Ramos (cell line): ENCODE data around the gene PCDH17.

Experiments
- in situ Hi-C: fragments of 300-500 bp; cut with MboI; formaldehyde crosslinking; loops from one replicate; pipeline ENCODE4 v1.14.3; 2022; ENCODE audit warnings: low sequenced_read_pairs; ENCODE audit not compliant: unreplicated experiment

Gene PCDH17, protein sequence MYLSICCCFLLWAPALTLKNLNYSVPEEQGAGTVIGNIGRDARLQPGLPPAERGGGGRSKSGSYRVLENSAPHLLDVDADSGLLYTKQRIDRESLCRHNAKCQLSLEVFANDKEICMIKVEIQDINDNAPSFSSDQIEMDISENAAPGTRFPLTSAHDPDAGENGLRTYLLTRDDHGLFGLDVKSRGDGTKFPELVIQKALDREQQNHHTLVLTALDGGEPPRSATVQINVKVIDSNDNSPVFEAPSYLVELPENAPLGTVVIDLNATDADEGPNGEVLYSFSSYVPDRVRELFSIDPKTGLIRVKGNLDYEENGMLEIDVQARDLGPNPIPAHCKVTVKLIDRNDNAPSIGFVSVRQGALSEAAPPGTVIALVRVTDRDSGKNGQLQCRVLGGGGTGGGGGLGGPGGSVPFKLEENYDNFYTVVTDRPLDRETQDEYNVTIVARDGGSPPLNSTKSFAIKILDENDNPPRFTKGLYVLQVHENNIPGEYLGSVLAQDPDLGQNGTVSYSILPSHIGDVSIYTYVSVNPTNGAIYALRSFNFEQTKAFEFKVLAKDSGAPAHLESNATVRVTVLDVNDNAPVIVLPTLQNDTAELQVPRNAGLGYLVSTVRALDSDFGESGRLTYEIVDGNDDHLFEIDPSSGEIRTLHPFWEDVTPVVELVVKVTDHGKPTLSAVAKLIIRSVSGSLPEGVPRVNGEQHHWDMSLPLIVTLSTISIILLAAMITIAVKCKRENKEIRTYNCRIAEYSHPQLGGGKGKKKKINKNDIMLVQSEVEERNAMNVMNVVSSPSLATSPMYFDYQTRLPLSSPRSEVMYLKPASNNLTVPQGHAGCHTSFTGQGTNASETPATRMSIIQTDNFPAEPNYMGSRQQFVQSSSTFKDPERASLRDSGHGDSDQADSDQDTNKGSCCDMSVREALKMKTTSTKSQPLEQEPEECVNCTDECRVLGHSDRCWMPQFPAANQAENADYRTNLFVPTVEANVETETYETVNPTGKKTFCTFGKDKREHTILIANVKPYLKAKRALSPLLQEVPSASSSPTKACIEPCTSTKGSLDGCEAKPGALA (N-terminal part only)

DNA sequence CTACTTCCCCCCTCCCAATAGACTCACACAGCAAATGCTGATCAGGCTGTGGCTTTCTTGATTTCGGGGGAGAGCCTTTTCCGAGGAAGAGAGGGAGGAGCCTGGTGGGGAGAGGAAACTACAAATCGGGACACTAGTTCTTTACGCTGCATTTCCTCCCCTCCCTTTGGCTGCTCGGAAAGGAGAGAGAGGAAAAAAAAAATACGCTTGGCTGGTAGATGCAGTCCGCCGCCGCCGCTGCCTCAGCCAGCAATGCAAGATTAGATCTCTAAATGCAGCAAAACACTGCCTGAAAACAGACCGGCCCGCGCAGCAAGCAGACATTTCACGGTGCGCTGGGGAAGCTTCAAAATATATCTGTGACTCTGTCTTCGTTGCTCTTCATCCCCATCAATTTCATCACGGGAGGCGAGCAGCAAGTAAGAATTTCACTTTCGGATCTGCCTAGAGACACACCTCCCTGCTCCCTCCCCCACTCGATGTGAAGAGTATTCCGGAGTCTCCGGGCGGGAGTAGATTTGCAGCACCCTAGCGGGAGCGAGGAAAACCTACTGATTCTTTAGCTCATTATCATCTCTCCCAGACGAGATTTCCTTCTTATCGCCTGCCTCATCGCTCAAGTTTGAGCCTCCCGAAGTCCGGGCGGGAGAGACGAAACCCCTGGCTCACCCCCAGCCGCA is at the start of gene PCDH17:
Gene PCDH17, plus strand, starts transcription at position 149 of the 680 bp plus-strand sequence. CDS start 803 bp downstream, outside the sequence.
- in situ Hi-C loops = loop anchor here (25.0 kb wide), 1 partner anchor 1681 kb away; no protein-coding TSS in a partner anchor

DNA sequence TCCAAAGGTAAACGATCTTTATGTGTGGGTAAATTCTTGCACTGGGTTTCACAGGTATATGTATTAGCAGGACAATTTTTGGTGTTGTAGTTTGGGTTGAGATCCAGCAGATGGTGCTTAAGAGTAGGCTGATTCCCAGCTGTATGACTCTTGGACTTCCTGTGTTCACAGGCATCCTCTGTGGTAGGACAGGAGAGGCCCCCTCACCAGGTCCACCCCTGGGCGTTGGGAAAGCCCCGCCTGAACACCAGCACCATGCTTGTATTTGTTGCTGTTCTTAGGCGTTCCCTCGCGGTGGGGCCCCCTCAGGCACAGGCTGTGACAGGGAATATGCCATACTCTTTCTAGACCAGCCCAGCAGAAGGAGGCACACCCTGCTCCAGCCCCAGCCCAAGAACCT is 49.5 kb upstream of the PCDH17 start:
- in situ Hi-C loops = no loop called here

DNA sequence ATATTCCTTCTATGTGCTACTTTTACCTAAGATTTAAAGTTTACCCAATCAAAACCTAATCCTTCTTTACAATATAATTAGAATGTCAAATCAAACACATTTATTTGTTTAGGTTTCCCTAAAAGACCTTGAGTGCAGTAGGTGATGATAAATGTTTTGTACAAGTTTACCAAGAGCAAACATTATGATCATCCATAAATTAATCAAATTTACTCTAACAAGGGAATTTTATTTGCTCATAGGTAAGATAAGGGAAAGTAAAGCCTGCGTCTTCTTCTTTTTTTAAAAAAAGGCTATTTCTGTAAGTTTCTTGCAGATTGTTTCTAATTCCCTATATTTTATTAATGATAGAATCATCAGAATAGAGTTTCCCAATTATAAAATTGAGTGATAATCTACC is 48.0 kb upstream of the PCDH17 start:
- in situ Hi-C loops = no loop called here

DNA sequence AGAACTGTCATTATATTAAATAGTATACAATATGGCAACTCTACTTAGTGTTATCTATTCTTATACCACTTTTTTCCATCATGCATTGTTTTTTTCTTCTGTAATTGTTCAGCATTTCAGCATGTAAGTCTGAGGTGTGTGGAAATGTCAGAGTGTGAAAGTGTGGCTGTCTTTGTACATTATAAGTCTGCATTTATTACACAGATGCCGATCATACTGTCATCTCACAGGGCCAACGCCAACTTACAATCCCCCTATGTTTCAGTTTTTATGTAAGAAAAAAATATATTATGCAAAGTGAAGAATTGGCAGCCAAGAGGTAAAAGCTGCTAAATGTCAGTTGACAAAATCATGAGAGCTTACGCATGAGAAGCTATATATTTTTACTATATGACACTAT is 42.9 kb upstream of the PCDH17 start:
- in situ Hi-C loops = no loop called here

DNA sequence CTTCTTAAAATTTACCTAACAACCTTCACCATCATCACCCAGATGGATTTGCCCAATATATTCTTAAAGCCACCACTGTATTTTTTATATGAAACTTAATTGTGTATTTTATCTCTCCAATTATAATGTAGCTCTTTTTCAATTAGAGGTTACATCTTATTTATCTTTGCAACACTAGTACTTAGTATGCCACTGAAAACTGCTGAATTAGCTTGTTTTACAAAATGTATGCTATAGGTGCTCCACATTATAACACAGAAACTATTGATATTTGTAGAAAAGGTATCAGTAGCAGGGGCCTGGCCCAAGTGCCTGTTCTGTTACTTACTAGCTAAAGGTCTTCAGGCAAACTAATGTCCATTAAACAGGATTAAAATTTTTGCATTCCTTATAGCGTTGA is 35.8 kb upstream of the PCDH17 start:
- in situ Hi-C loops = no loop called here

DNA sequence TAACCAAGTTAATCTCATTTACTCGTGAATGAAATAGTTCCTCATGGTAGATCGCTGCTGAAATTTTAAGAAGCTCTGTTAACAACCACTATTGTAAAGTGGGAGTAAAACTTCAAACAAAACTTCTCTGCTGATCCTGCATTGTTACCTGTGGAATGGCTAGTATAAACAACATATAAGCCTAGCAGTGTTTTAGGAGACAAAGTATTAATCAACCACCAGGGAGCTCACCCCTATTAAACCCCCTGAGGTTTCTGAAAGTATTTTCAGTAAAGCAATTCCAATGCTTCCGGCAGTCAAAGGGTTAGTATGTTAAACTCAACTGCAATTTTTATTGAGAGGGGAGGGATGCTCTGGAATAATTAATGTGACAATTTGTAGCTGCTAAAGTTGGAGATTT is 30.0 kb upstream of the PCDH17 start:
- in situ Hi-C loops = no loop called here

DNA sequence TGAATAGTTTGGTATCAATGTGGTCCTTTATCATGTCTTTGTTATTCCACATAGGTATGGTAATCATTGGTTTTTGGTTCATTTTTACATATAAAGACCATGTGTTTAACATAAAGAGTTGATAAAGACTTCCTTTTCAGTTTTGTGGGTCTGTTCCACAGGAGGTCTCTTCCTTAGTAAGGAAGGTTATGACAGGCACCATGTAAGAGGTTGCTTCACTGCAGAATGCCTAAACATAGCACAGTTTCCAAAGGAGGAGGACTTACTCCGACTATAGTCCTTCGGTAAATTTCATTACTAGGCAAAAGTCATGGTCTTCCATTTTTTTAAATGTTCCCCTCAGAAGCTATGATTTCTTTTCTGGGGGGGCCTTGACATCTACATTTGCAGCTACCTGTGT is 27.1 kb upstream of the PCDH17 start:
- in situ Hi-C loops = no loop called here

DNA sequence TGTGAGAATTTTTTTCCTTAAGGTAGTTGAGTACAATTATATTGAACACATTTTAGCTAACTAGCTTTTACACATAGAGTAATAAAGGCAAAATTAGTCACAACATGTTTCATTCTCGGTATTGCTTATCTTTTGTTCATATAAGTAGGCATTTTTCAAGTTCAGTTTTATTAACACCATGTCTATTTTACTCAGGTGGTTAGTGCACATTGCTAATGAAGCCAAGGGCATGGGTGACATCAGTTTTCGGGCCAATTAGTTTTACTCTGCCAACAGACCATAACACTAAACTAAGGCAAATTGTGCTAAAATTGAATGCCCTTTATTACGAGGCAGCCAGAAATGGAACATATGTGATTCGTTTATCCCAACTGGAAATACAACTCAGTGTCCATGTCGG is 19.6 kb upstream of the PCDH17 start:
- in situ Hi-C loops = no loop called here

DNA sequence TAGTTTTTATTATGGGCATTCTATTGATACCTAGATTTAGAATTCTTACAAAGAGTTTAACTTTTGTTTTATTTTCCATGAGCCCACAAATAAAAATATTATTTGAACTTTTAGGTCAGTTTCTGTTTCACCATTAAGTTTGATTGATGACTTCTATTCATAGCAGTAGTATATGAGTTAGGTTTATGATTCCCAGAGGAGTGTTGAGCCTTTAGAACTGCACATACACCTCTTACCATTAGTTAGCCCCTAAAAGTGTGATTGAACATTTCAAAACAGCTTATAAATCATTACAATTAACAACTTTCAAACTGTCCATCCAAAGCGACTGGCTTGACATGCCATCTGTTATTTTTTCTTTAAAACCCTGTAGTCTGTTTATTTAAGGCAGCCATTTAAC is 19.0 kb upstream of the PCDH17 start:
- in situ Hi-C loops = no loop called here

DNA sequence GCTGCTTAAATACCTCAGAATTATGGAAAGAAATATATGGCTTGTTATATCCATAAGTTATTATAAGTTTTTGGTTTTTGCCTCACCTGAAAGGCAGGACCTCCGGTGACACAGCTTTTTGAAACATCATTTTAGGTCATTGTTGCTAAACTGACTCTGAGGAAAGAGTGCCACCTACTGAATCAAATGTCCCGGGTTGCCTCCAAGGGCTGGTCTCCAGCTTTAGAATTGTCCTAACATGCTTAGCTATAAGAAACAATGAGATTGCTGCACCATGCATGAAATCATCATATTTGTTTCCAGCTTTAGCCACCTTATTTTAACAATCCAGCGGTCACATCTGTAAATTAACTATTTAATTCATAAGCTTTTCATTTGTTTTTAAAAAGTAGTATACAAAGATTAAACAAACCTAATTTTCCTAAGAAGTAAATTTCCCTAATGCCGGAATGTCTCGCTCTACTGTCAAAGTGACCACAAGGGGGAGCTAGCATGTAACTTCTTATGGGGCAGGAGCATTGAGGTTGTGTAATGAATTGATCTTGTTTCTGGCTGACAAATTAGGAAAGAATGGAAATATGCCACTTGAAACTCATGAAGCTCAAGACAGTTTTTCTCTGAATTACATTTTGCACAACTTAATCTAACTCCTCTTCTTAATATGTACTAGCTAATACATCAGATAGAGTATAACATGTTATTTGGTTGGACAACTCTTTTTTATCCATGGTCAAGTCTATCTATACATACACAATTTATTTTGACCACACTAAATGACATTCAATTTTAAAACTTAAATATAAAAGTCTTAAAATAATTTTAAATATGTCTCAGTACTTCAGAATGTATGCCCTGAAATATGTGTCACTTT is 6.7 kb upstream of the PCDH17 start:
- in situ Hi-C loops = loop anchor here (25.0 kb wide), 1 partner anchor 1688 kb away; no protein-coding TSS in a partner anchor

DNA sequence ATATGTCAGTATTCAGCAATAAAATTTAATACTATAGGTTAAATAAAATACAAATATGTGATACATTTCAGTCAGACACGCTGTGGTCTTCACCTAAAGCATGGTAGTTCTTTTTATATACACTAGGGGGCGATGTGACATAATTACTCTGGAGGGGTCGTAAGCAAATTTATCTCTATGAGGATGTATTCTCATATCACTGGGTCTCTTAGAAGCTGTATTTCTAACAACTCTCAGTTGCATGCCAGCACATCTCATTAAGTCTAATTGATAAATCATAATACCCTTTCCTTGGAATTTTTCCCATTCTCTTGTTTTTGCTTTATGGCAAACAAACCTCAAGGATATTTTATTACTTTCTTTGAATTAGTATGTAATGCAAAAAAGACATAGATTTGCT is 3.9 kb upstream of the PCDH17 start:
- in situ Hi-C loops = loop anchor here (25.0 kb wide), 1 partner anchor 1685 kb away; no protein-coding TSS in a partner anchor

DNA sequence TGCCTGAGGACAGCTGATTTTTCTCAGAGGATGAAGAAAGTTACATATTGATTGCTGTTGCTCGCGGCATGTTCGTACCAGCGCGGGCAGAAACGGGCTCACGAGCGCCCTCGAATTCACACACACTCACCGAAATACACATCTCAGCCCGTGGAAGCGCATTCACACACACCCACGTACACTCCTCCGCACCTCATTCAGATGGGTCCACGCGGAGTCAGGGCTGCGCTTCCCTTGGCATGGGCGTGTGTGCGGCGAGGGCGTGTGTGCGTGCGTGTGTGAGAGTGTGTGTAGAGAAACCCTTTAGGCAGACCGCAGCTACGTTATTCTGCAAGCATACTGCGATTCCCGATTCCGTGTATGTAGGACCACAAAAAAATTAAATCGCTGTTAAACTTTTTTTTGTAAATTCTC is 2.1 kb upstream of the PCDH17 start:
- in situ Hi-C loops = loop anchor here (25.0 kb wide), 1 partner anchor 1683 kb away; no protein-coding TSS in a partner anchor

DNA sequence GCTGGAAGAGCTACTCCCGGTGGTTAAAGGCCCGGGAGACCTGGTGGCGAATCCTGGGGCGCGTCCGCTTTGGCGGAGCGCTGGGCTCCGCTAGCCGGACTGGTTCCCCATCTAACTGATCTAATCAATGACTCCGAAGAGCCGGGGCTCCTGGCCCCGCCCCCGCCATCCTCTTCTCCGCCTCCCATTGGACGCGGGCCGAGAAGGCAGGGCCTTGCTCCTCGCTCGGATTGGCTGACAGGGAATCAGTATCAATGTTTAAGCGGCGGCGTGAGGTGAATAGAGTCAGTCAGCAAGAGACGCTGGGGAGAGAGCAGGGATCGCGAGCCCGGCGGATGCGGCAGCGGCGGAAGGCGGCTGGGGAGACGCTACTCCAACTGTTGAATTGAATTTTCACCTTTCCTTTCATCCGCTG is 1.7 kb upstream of the PCDH17 start:
- in situ Hi-C loops = loop anchor here (25.0 kb wide), 1 partner anchor 1682 kb away; no protein-coding TSS in a partner anchor

DNA sequence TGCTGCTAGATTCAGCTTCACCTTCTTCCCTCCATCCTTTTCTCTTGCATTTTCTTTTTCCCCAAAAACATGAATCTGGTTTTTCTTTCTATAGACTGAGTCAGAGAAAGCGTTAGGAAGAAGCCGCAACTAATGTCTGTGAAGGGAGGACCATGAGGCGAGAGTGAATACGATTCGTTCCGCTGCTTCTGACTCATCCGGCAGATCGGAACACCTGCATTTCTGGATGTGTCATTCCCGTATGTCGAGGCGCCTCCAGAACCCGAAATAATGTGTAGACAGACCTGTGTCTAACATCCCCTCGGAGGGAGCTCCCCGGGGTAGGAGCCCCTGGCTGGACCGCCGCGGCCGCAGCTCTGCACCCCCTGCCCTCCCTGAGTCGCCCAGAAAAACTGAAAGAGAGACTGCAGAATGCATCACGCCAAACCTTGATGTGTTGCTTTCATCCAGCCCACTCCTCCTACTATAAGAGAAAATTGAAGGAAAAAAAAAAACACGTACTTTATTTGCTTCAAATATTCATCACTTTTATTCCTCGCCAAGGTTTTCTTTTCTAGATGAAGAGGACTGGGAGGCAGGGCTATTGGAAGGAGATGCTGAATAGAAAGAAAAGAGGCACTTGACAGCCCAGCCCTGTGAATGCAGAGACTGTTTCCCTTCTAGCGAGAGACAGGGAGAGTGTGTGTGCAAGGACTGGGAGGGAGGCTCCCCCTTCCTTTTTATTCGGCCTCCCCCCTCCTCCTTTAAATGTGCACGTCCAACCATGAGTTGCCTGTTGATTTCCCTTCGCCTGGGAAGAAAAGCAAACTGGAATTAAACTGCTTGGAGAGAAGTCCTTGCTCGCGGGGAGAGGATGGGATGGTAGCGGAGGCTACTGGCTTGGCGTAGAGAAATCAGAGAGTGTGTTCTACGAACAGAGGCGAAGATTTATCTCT is 616 bp upstream of the PCDH17 start:
- in situ Hi-C loops = loop anchor here (25.0 kb wide), 1 partner anchor 1681 kb away; no protein-coding TSS in a partner anchor

DNA sequence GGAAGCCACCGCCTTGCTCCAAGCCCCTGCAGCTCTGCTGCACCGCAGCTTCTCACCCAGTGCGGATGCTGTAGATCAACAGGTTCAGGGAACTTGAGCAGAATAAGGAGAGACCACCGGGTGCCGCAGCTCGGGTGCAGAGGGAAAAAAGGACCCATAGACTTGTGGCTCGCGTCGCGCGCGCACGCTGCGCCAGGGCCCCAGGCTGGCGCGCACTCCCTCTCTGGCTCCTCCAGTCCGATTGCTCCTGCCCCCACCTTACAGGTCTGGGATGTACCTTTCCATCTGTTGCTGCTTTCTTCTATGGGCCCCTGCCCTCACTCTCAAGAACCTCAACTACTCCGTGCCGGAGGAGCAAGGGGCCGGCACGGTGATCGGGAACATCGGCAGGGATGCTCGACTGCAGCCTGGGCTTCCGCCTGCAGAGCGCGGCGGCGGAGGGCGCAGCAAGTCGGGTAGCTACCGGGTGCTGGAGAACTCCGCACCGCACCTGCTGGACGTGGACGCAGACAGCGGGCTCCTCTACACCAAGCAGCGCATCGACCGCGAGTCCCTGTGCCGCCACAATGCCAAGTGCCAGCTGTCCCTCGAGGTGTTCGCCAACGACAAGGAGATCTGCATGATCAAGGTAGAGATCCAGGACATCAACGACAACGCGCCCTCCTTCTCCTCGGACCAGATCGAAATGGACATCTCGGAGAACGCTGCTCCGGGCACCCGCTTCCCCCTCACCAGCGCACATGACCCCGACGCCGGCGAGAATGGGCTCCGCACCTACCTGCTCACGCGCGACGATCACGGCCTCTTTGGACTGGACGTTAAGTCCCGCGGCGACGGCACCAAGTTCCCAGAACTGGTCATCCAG is 964 bp downstream of the PCDH17 start:
- in situ Hi-C loops = loop anchor here (25.0 kb wide), 1 partner anchor 1680 kb away; no protein-coding TSS in a partner anchor

DNA sequence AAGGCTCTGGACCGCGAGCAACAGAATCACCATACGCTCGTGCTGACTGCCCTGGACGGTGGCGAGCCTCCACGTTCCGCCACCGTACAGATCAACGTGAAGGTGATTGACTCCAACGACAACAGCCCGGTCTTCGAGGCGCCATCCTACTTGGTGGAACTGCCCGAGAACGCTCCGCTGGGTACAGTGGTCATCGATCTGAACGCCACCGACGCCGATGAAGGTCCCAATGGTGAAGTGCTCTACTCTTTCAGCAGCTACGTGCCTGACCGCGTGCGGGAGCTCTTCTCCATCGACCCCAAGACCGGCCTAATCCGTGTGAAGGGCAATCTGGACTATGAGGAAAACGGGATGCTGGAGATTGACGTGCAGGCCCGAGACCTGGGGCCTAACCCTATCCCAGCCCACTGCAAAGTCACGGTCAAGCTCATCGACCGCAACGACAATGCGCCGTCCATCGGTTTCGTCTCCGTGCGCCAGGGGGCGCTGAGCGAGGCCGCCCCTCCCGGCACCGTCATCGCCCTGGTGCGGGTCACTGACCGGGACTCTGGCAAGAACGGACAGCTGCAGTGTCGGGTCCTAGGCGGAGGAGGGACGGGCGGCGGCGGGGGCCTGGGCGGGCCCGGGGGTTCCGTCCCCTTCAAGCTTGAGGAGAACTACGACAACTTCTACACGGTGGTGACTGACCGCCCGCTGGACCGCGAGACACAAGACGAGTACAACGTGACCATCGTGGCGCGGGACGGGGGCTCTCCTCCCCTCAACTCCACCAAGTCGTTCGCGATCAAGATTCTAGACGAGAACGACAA is 1.8 kb downstream of the PCDH17 start:
- in situ Hi-C loops = loop anchor here (25.0 kb wide), 1 partner anchor 1679 kb away; no protein-coding TSS in a partner anchor
